K562 (cell line): ENCODE data around the gene NBEAL2. TPM values are rescaled to one million over a fixed set of nuclear protein-coding genes. Genes with fewer than 3 reads are reported as not detected.

Source experiments
- ARNT ChIP-seq, 2 experiments: fragments of 450-650 bp; IDR thresholded peaks; 2 replicates each; pipeline ENCODE4 v1.6.1; 2016; ENCODE audit warnings: mild to moderate bottlenecking in 1 of 2
- CSDE1 ChIP-seq, 2 experiments: fragments of 450-650 bp; IDR thresholded peaks; 2 replicates each; pipeline ENCODE4 v1.6.1; 2016; ENCODE audit warnings: mild to moderate bottlenecking in 1 of 2
- ETV6 ChIP-seq, 3 experiments: fragments of 150-350 bp in 1 of 3; sonication (generic) in 1 of 3; formaldehyde crosslinking in 1 of 3; IDR thresholded peaks; 2 replicates each; pipeline versions ENCODE4 v1.6.1 to v1.8.0; 2014 to 2022; ENCODE audit warnings: borderline replicate concordance in 2 of 3, low read depth in 2 of 3, antibody characterized with exemption in 1 of 3, low read length in 1 of 3, mild to moderate bottlenecking in 1 of 3, missing genetic modification reagents in 1 of 3
- HNRNPLL ChIP-seq: fragments of 200-400 bp; formaldehyde crosslinking; IDR thresholded peaks from 2 replicates; pipeline ENCODE4 v1.6.1; 2017; ENCODE audit warnings: low read length, low read depth, mild to moderate bottlenecking; ENCODE audit not compliant: poor library complexity, severe bottlenecking
- IRF1 ChIP-seq: sonication (generic); formaldehyde crosslinking; IDR thresholded peaks from 2 replicates; pipeline ENCODE4 v1.8.0; 2022; ENCODE audit warnings: missing genetic modification reagents, mild to moderate bottlenecking, borderline replicate concordance
- NR2F6 ChIP-seq: fragments of 450-650 bp; formaldehyde crosslinking; IDR thresholded peaks from 2 replicates; pipeline ENCODE4 v1.4.0; 2020; ENCODE audit warnings: mild to moderate bottlenecking
- NRF1 ChIP-seq, 2 experiments: fragments of 450-650 bp; IDR thresholded peaks in 1 of 2; conservative IDR thresholded peaks in 1 of 2; 2 replicates each; pipeline ENCODE4 v1.6.1; 2014; ENCODE audit warnings: mild to moderate bottlenecking in 2 of 2
- RAD51 ChIP-seq: fragments of 450-650 bp; IDR thresholded peaks from 2 replicates; pipeline ENCODE4 v1.7.1; 2016; ENCODE audit warnings: low read depth, mild to moderate bottlenecking, borderline replicate concordance
- RBFOX2 ChIP-seq: fragments of 200-400 bp; formaldehyde crosslinking; IDR thresholded peaks from 2 replicates; pipeline ENCODE4 v1.6.1; 2017; ENCODE audit warnings: low read depth, mild to moderate bottlenecking, low read length, moderate library complexity
- RFX1 ChIP-seq: fragments of 450-650 bp; IDR thresholded peaks from 2 replicates; pipeline ENCODE4 v1.6.1; 2016; ENCODE audit warnings: mild to moderate bottlenecking, moderate library complexity
- RFX7 ChIP-seq: fragments of 250-450 bp; sonication (Bioruptor Pico); IDR thresholded peaks from 2 replicates; pipeline ENCODE4 v1.5.1; 2021; ENCODE audit warnings: mild to moderate bottlenecking
- STAT5B ChIP-seq: fragments of 250-450 bp; sonication (Bioruptor Pico); IDR thresholded peaks from 2 replicates; pipeline ENCODE4 v1.8.0; 2021; ENCODE audit warnings: mild to moderate bottlenecking, inconsistent platforms
- TEAD1 ChIP-seq, 2 experiments: fragments of 450-650 bp in 1 of 2; sonication (generic) in 1 of 2; formaldehyde crosslinking; IDR thresholded peaks; 2 replicates each; pipeline versions ENCODE4 v1.4.0 to v1.8.0; 2020 to 2022; ENCODE audit warnings: mild to moderate bottlenecking in 2 of 2, missing genetic modification reagents in 1 of 2
- TFAM ChIP-seq: fragments of 250-450 bp; sonication (Bioruptor Pico); conservative IDR thresholded peaks from 2 replicates; pipeline ENCODE4 v1.5.0; 2021; ENCODE audit warnings: mild to moderate bottlenecking, moderate library complexity
- ZBTB17 ChIP-seq: fragments of 450-650 bp; formaldehyde crosslinking; IDR thresholded peaks from 2 replicates; pipeline ENCODE4 v1.4.0; 2020; ENCODE audit warnings: mild to moderate bottlenecking
- ZNF121 ChIP-seq: sonication (generic); formaldehyde crosslinking; conservative IDR thresholded peaks from 2 replicates; pipeline ENCODE4 v1.8.0; 2022; ENCODE audit warnings: missing genetic modification reagents
- ZNF165 ChIP-seq: fragments of 250-450 bp; sonication (Bioruptor Pico); IDR thresholded peaks from 2 replicates; pipeline ENCODE4 v1.4.0; 2020; ENCODE audit warnings: borderline replicate concordance
- ZNF57 ChIP-seq: fragments of 450-650 bp; formaldehyde crosslinking; IDR thresholded peaks from 2 replicates; pipeline ENCODE4 v1.4.0; 2020; ENCODE audit warnings: mild to moderate bottlenecking, moderate library complexity
- ZNF609 ChIP-seq: sonication (generic); formaldehyde crosslinking; IDR thresholded peaks from 2 replicates; pipeline ENCODE4 v1.8.1; 2023; ENCODE audit warnings: missing genetic modification reagents, mild to moderate bottlenecking, borderline replicate concordance
- ZNF75A ChIP-seq: fragments of 450-650 bp; formaldehyde crosslinking; IDR thresholded peaks from 2 replicates; pipeline ENCODE4 v1.4.0; 2020; ENCODE audit warnings: mild to moderate bottlenecking
- polyA plus RNA-seq, 8 experiments: library from polyadenylated mRNA; depleted of rRNA in 4 of 8; stranded (reverse) in 5 of 8; unstranded in 3 of 8; fragments of >200 nt; fragmentation: Nextera tagmentation in 2 of 8; fragmentation: Illumina TruSeq in 1 of 8; extraction: Ambion mirVana in 2 of 8; extraction: Trizol in 1 of 8; gene quantifications; 2 replicates each; pipeline versions ENCODE4 v1.2.1 to v1.2.3, GENCODE V29; 2011 to 2014; ENCODE audit warnings: inconsistent platforms in 1 of 8, missing spikeins in 1 of 8
- total RNA-seq, 7 experiments: library from RNA; depleted of rRNA in 6 of 7; stranded (reverse); fragments of >200 nt in 6 of 7; fragmentation: Illumina TruSeq in 2 of 7; extraction: Trizol in 2 of 7; gene quantifications; 2 replicates each; pipeline versions ENCODE4 v1.2.1 to v1.2.3, GENCODE V29; 2011 to 2021; ENCODE audit warnings: low replicate concordance in 1 of 7
- TF ChIP-seq, protein P1 (sequence below): fragments of 200-800 bp; sonication (Bioruptor generic); IDR thresholded peaks from 2 replicates; pipeline ENCODE4 v1.6.1; 2017; ENCODE audit warnings: missing genetic modification characterization, missing compliant biosample characterization
- TF ChIP-seq, protein P2 (sequence below): fragments of 250-450 bp; sonication (Bioruptor Pico); IDR thresholded peaks from 2 replicates; pipeline ENCODE4 v1.8.0; 2021; ENCODE audit warnings: moderate library complexity, mild to moderate bottlenecking, inconsistent platforms

The NBEAL2 gene
- total and polyA plus RNA-seq, 9 of the 15 experiments (the other 6 are each of a cell fraction or from before 2014, with no cell fraction given), result 0.06 to 114 (median 29.6) TPM

DNA sequence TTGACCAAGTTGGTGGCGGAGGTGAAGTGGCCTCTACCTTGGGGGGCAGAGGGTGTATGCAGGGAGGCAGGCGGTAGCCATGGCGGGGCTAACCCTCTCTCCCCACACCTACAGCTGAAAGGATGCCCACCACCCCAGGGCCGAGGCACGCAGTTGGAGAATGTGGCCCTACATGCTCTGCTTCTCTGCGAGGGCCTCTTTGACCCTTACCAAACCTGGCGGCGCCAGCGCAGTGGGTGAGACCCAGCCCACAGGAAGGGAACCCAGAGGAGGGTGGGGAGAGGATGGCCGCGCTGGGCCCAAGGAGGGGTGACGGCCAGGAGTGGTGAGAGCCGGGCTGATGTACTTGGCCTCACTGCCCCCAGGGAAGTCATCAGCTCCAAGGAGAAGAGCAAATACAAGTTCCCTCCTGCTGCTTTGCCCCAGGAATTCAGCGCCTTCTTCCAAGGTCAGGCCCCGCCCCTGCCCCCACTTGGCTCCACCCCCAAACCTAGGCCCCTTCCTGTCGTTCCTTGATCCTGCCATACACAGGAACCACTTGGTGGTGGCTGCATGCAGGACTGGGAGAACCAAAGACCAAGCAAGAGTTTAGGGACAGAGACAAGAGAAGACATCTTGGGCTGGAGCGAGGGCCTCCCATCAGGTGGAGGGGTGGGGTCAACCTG, 9.8 kb downstream of the NBEAL2 start (continued):
- TF ChIP-seq, protein P1, sequence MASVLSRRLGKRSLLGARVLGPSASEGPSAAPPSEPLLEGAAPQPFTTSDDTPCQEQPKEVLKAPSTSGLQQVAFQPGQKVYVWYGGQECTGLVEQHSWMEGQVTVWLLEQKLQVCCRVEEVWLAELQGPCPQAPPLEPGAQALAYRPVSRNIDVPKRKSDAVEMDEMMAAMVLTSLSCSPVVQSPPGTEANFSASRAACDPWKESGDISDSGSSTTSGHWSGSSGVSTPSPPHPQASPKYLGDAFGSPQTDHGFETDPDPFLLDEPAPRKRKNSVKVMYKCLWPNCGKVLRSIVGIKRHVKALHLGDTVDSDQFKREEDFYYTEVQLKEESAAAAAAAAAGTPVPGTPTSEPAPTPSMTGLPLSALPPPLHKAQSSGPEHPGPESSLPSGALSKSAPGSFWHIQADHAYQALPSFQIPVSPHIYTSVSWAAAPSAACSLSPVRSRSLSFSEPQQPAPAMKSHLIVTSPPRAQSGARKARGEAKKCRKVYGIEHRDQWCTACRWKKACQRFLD, result no peak
- TF ChIP-seq RBFOX2, result peak; percentile 59
- TF ChIP-seq TFAM (CRISPR knock-in tag), result no peak
- TF ChIP-seq, protein P2, sequence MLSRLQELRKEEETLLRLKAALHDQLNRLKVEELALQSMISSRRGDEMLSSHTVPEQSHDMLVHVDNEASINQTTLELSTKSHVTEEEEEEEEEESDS (CRISPR knock-in tag), result no peak
- TF ChIP-seq RFX7 (CRISPR knock-in tag), result no peak
- TF ChIP-seq ZNF57 (CRISPR knock-in tag), result no peak
- TF ChIP-seq ARNT (IDR thresholded peaks at IDR 0.05), result no peak
- TF ChIP-seq ZNF75A (CRISPR knock-in tag), result no peak
- TF ChIP-seq ZNF609, result 0 out of 2 replicates have a peak, but pooled peaks have one; percentile 49
- TF ChIP-seq RFX1, result no peak
- no peak for TF ChIP-seq RAD51
- no peak for TF ChIP-seq CSDE1 (IDR thresholded peaks at IDR 0.05)
- no peak for TF ChIP-seq ZNF121 (CRISPR knock-in tag)
- TF ChIP-seq STAT5B (CRISPR knock-in tag), result no peak
- TF ChIP-seq ZNF165 (CRISPR knock-in tag), result no peak
- no peak for TF ChIP-seq ETV6 (IDR thresholded peaks at IDR 0.05; ENCODE audit: borderline replicate concordance in 1 of 2, low read depth in 2 of 2, low read length in 1 of 2)
- TF ChIP-seq ETV6 (CRISPR knock-in tag; IDR thresholded peaks at IDR 0.05; ENCODE audit: borderline replicate concordance), result no peak
- no peak for TF ChIP-seq TEAD1 (CRISPR knock-in tag; IDR thresholded peaks at IDR 0.05)
- TF ChIP-seq HNRNPLL, result no peak
- no peak for TF ChIP-seq IRF1 (CRISPR knock-in tag)
- TF ChIP-seq NR2F6 (CRISPR knock-in tag), result no peak
- TF ChIP-seq ZBTB17 (CRISPR knock-in tag), result no peak
- TF ChIP-seq NRF1 (conservative IDR thresholded peaks at IDR 0.05 in 1 of 2, IDR thresholded peaks at IDR 0.05 in 1 of 2), result no peak
